Lung (tissue), 12 donors: ENCODE measurements around the gene ABR. TPM values are rescaled to one million over a fixed set of nuclear protein-coding genes. Genes with fewer than 3 reads are reported as not detected.

Source experiments
- ATAC-seq: fragments of 200-7000 bp; cut with Tn5 transposase; one replicate; pipeline ENCODE4 v1.9.1; 2020; ENCODE audit warnings: moderate number of reproducible peaks; ENCODE audit not compliant: insufficient read depth, low FRiP score
- DNase-seq, 3 donors: peaks; one replicate each; pipeline ENCODE4 v3.0.0-alpha.2; 2013 to 2017
- H3K27ac ChIP-seq, 2 donors: one replicate each; pipeline ENCODE4 v1.5.1; 2013; ENCODE audit warnings: mild to moderate bottlenecking in 2 of 2, moderate library complexity in 2 of 2, control low read depth in 1 of 2, inconsistent platforms in 1 of 2, low read depth in 1 of 2, low read length in 1 of 2
- H3K27me3 ChIP-seq, 3 donors: one replicate each; pipeline ENCODE4 v1.5.1; 2013; ENCODE audit warnings: low read length in 2 of 3; ENCODE audit not compliant: control insufficient read depth in 3 of 3, insufficient read depth in 3 of 3
- H3K36me3 ChIP-seq, 4 donors: one replicate each; pipeline ENCODE4 v1.5.1; 2013; ENCODE audit warnings: low read length in 4 of 4, mild to moderate bottlenecking in 1 of 4, moderate library complexity in 1 of 4; ENCODE audit not compliant: control insufficient read depth in 4 of 4, insufficient read depth in 4 of 4
- H3K4me1 ChIP-seq, 5 donors: one replicate each; pipeline ENCODE4 v1.5.1; 2013; ENCODE audit warnings: low read length in 5 of 5, mild to moderate bottlenecking in 2 of 5, moderate library complexity in 1 of 5; ENCODE audit not compliant: control insufficient read depth in 5 of 5, insufficient read depth in 5 of 5
- H3K4me3 ChIP-seq: one replicate; pipeline ENCODE4 v1.5.1; 2013; ENCODE audit warnings: mild to moderate bottlenecking, control low read depth, moderate library complexity
- H3K9ac ChIP-seq, 2 donors: one replicate each; pipeline ENCODE4 v1.5.1; 2013; ENCODE audit warnings: low read length in 2 of 2, control low read depth in 1 of 2; ENCODE audit not compliant: insufficient read depth in 1 of 2
- H3K9me3 ChIP-seq, 4 donors: one replicate each; pipeline ENCODE4 v1.5.1; 2013; ENCODE audit warnings: low read length in 3 of 4, mild to moderate bottlenecking in 1 of 4, moderate library complexity in 1 of 4; ENCODE audit not compliant: control insufficient read depth in 4 of 4, insufficient read depth in 3 of 4
- CTCF ChIP-seq: IDR thresholded peaks from 2 replicates; pipeline ENCODE4 v1.5.1; 2012; ENCODE audit warnings: mild to moderate bottlenecking; ENCODE audit errors: control extremely low read depth, extremely low read depth
- WGBS, 2 donors: extraction: QIAGEN DNeasy Blood & Tissue Kit; methylation state at CpG; one replicate each; pipeline ENCODE4 v1.1.7; 2013; 5-methylcytosine and 5-hydroxymethylcytosine counted together
- polyA plus RNA-seq, 2 donors: library from polyadenylated mRNA; stranded (reverse); fragments of 200-250 nt; gene quantifications; one replicate each; pipeline ENCODE4 v1.2.1, GENCODE V29; 2013
- total RNA-seq, 2 donors: library from RNA; depleted of rRNA in 1 of 2; stranded (reverse); fragments of >200 nt in 1 of 2; gene quantifications; one replicate each; pipeline ENCODE4 v1.2.1, GENCODE V29; 2014 to 2021
- donor health status: control.
- donor health status: control.
- donor health status: Bipolar disorder and iron deficiency.
- donor health status: healthy.
- donor health status: DM: yes; HTN: yes; CAD: no.

The ABR gene
- total and polyA plus RNA-seq, 4 donors = 54.8 to 187 (median 70.2) TPM

- H3K9me3 ChIP-seq = no peaks in the 10 kb centered on the region
- no peak overlapping the region for H3K4me3 ChIP-seq
- peaks cover 0 to 8% (median 0%) of the 10 kb centered on the region in 3 donors for H3K27me3 ChIP-seq
- no peak overlapping the region for H3K27ac ChIP-seq
- H3K4me1 ChIP-seq = peaks cover 0 to 6% (median 0%) of the 10 kb centered on the region in 5 donors
- H3K9ac ChIP-seq = no peak overlapping the region
- no peak for TF ChIP-seq CTCF
- ATAC-seq (no peak), DNase-seq (no peak)
- H3K36me3 ChIP-seq = peaks cover 0 to 8% (median under 1%) of the 10 kb centered on the region in 4 donors
- WGBS, 2 donors = 85% methylated on average over 11 of the region's 11 CpGs
These were observed 54.0 kb downstream of the ABR start for GRCh38 chr17:1125788-1126145.

DNA sequence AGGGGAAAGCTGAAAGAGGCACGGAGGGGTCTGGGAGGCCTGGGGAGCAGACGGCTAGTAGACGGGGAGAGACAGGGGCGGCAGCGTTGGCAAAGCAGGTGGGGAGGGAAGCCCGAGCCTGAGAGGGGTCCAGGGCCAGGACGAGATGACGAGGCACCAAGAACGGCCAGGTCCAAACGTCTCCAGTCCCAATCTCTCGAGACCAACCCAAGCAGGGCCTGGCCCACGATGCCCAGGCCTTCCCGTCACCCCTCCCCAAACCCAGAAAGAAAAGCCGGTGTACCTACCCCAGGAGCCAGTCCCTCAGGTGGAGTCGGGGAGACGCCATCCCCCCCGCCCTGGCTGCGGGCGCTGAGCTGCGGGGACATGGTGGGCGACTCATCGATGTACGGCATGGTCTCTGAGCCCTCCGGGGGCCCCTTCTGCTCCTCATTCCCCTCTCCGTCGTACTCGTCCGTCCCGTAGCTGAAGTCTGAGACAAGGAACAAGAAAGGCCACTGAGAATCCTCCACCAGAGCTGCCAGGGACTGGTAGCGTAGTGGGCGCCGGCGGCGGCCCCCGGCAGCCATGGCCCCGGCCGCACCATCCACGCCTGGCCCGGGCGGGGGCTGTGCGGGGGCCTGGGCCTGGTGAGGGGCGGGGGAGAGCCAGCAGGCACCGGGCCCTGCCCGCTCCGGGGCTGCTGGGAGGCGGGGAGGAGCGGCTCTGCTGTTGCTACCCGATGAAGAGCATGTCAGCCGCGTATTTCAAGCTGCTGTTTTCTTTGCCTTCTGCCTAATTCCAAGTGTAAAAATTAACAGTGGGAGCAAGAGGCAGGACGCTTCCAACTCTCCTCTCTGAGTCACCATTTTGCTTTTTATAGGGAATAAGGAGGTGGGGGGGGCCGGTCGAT is 54.6 kb downstream of the ABR start:
- ATAC-seq (no peak), DNase-seq (no peak)
- TF ChIP-seq CTCF = no peak
- no peaks in the 10 kb centered on the region for H3K9me3 ChIP-seq
- peaks cover 0 to 6% (median 0%) of the 10 kb centered on the region in 5 donors for H3K4me1 ChIP-seq
- H3K27me3 ChIP-seq = peaks cover 0 to 8% (median 0%) of the 10 kb centered on the region in 3 donors
- H3K4me3 ChIP-seq = no peak overlapping the region
- no peak overlapping the region for H3K27ac ChIP-seq
- H3K36me3 ChIP-seq = peaks cover 0 to 9% (median under 1%) of the 10 kb centered on the region in 4 donors
- H3K9ac ChIP-seq = no peak overlapping the region
- 93 to 97% methylated on average over 52 to 53 of the region's 53 CpGs for WGBS, 2 donors

- 76 to 81% methylated on average over 26 to 27 of the region's 27 CpGs for WGBS, 2 donors
- DNase-seq = peak in 1 of 3 donors; percentile 46
- Histone ChIP-seq H3K36me3 (peaks cover 0 to 9% (median under 1%) of the 10 kb centered on the region in 4 donors), H3K9me3 (no peaks in the 10 kb centered on the region), H3K27ac (no peak overlapping the region), H3K4me3 (no peak overlapping the region), H3K27me3 (peaks cover 0 to 8% (median 0%) of the 10 kb centered on the region in 3 donors), H3K4me1 (peaks cover 0 to 6% (median 0%) of the 10 kb centered on the region in 5 donors), H3K9ac (no peak overlapping the region)
- ATAC-seq = no peak
- TF ChIP-seq CTCF = no peak
These were observed 55.7 kb downstream of the ABR start for GRCh38 chr17:1123921-1124715.
